B cell (primary cell): ENCODE measurements around the gene ARL5B. TPM values are rescaled to one million over a fixed set of nuclear protein-coding genes. Genes with fewer than 3 reads are reported as not detected.

Source experiments
- ATAC-seq: fragments of 200-7000 bp; cut with Tn5 transposase; one replicate; pipeline ENCODE4 v1.10.0; 2021; ENCODE audit warnings: low read depth, mild to moderate bottlenecking, moderate number of reproducible peaks, moderate library complexity
- CTCF ChIA-PET: fragments of 350-600 bp; sonication (Branson Sonifier 250); formaldehyde crosslinking; loops from one replicate; lab custom pipeline; 2021; ENCODE audit warnings: antibody characterized with exemption, inconsistent platforms; lab: Charles Lee
- POLR2A ChIA-PET: fragments of 350-600 bp; sonication (Branson Sonifier 250); formaldehyde crosslinking; loops from one replicate; lab custom pipeline; 2021; ENCODE audit warnings: antibody characterized with exemption; lab: Charles Lee
- DNase-seq: peaks from one replicate; pipeline ENCODE4 v3.0.0; 2013
- H2AFZ ChIP-seq: 2 replicates; pipeline ENCODE4 v1.6.1; 2012; ENCODE audit warnings: mild to moderate bottlenecking, low read depth, low read length; ENCODE audit not compliant: insufficient read depth, poor library complexity, severe bottlenecking
- H3K27ac ChIP-seq, 2 donors: 1 replicate in 1 of 2; 2 replicates in 1 of 2; pipeline ENCODE4 v1.5.1; 2012 to 2013; ENCODE audit warnings: low read length in 2 of 2, mild to moderate bottlenecking in 2 of 2, moderate library complexity in 1 of 2
- H3K27me3 ChIP-seq, 4 experiments: fragments of 200-600 bp in 1 of 4; sonication (generic) in 1 of 4; replicated peaks in 1 of 4; 1 replicate in 2 of 4; 2 replicates in 2 of 4; pipeline versions ENCODE4 v1.6.1 to v1.7.0; 2013 to 2016; ENCODE audit warnings: low read length in 3 of 4, mild to moderate bottlenecking in 2 of 4, mixed read lengths in 1 of 4, moderate library complexity in 1 of 4; ENCODE audit not compliant: insufficient read depth in 4 of 4, control insufficient read depth in 3 of 4; ENCODE audit errors: control extremely low read depth in 1 of 4
- H3K36me3 ChIP-seq, 2 experiments: replicated peaks in 1 of 2; 1 replicate in 1 of 2; 2 replicates in 1 of 2; pipeline versions ENCODE4 v1.6.1 to v1.7.1; 2013; ENCODE audit warnings: low read length in 1 of 2; ENCODE audit not compliant: insufficient read depth in 2 of 2, control insufficient read depth in 1 of 2; ENCODE audit errors: control extremely low read depth in 1 of 2, extremely low read depth in 1 of 2
- H3K4me1 ChIP-seq, 2 donors: fragments of 200-600 bp in 1 of 2; sonication (generic) in 1 of 2; 1 replicate in 1 of 2; 2 replicates in 1 of 2; pipeline versions ENCODE4 v1.5.1 to v1.6.1; 2013 to 2017; ENCODE audit warnings: low read length in 2 of 2; ENCODE audit not compliant: control insufficient read depth in 2 of 2, insufficient read depth in 2 of 2
- H3K4me2 ChIP-seq: replicated peaks from 2 replicates; pipeline ENCODE3; 2012; ENCODE audit warnings: mild to moderate bottlenecking, low read depth, low read length; ENCODE audit not compliant: poor library complexity, severe bottlenecking
- H3K4me3 ChIP-seq, 5 experiments: fragments of 200-600 bp in 1 of 5; sonication (generic) in 1 of 5; 1 replicate in 3 of 5; 2 replicates in 2 of 5; pipeline versions ENCODE4 v1.5.1 to v1.7.0; 2011 to 2016; ENCODE audit warnings: low read length in 4 of 5, mild to moderate bottlenecking in 4 of 5, low read depth in 2 of 5, control low read depth in 1 of 5, moderate library complexity in 1 of 5; ENCODE audit not compliant: insufficient read depth in 1 of 5; ENCODE audit errors: control extremely low read depth in 1 of 5, extremely low read depth in 1 of 5
- H3K79me2 ChIP-seq: fragments of 200-600 bp; sonication (generic); one replicate; pipeline ENCODE4 v1.6.0; 2016; ENCODE audit warnings: low read length; ENCODE audit not compliant: control insufficient read depth, insufficient read depth
- H3K9ac ChIP-seq: fragments of 200-600 bp; sonication (generic); 2 replicates; pipeline ENCODE4 v1.6.1; 2017; ENCODE audit warnings: mild to moderate bottlenecking, low read length, moderate library complexity
- H3K9me3 ChIP-seq, 3 donors: one replicate each; pipeline versions ENCODE4 v1.6.1 to v1.7.1; 2013; ENCODE audit warnings: low read length in 2 of 3; ENCODE audit not compliant: control insufficient read depth in 2 of 3, insufficient read depth in 1 of 3; ENCODE audit errors: control extremely low read depth in 1 of 3
- H4K20me1 ChIP-seq: 2 replicates; pipeline ENCODE4 v1.6.0; 2012; ENCODE audit warnings: mild to moderate bottlenecking, low read length; ENCODE audit not compliant: insufficient read depth, control insufficient read depth, poor library complexity, severe bottlenecking
- H3K27ac Mint-ChIP-seq: one replicate; pipeline ENCODE4 v1.8.0; 2021; ENCODE audit warnings: mixed read lengths
- H3K27me3 Mint-ChIP-seq: one replicate; pipeline ENCODE4 v1.8.0; 2021; ENCODE audit warnings: mixed read lengths
- H3K4me1 Mint-ChIP-seq: one replicate; pipeline ENCODE4 v1.8.0; 2021; ENCODE audit warnings: mixed read lengths
- H3K4me3 Mint-ChIP-seq: one replicate; pipeline ENCODE4 v1.8.0; 2021; ENCODE audit warnings: mixed read lengths
- H3K9me3 Mint-ChIP-seq: one replicate; pipeline ENCODE4 v1.8.0; 2022; ENCODE audit warnings: mixed read lengths; ENCODE audit not compliant: insufficient read depth
- EZH2 ChIP-seq: IDR thresholded peaks from 2 replicates; pipeline ENCODE4 v1.6.1; 2012; ENCODE audit warnings: borderline replicate concordance, low read depth, mild to moderate bottlenecking, moderate library complexity, low read length; ENCODE audit not compliant: insufficient read depth, poor library complexity, severe bottlenecking
- WGBS: methylation state at CpG from one replicate; pipeline ENCODE4 v1.1.5; 2013; ENCODE audit warnings: missing lambda C conversion rate; ENCODE audit not compliant: insufficient coverage; 5-methylcytosine and 5-hydroxymethylcytosine counted together
- intact Hi-C: fragments of 100-400 bp; cut with micrococcal nuclease; formaldehyde crosslinking; loops from one replicate; pipeline ENCODE4 v1.10.0; 2022
- polyA plus RNA-seq: library from polyadenylated mRNA; depleted of rRNA; stranded (reverse); fragments of >200 nt; gene quantifications from 2 replicates; pipeline ENCODE4 v1.2.3, GENCODE V29; 2012
- total RNA-seq, 2 donors: library from RNA; stranded (reverse); fragments of 120-200 nt in 1 of 2; gene quantifications; 1 replicate in 1 of 2; 2 replicates in 1 of 2; pipeline versions ENCODE4 v1.2.3 to v1.2.4, GENCODE V29; 2013 to 2022
- TF ChIP-seq, protein P1 (sequence below): fragments of 200-600 bp; IDR thresholded peaks from one replicate; pipeline ENCODE4 v1.8.0; 2022; ENCODE audit warnings: antibody characterized with exemption, mild to moderate bottlenecking

Gene ARL5B
- total and polyA plus RNA-seq, 2 donors (not counting 1 experiment from before 2014, with no cell fraction given) = 5.2 to 13.4 TPM

DNA sequence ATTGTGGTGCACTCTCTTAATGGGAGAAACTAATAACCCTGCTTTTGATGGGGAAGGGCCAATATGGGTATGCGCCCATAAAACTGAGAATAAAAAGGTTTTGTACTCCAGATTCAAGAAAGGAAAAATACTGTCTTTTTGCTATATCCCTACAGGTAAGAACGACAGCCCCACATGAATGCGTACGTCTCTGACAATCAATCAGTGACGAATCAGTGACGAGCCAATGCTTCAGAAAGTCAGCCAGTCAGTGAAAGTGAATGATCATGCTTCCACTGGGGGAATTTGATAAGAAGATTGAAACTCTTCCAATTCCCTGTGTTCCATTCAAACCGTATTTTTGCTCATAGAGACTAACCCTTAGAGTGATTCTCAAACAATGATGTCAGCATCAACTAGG is 26.3 kb downstream of the ARL5B start:
- no peaks in the 10 kb centered on the region for H3K4me1 ChIP-seq
- Mint-ChIP-seq H3K9me3 (no peaks in the 10 kb centered on the region), H3K27ac (no peak overlapping the region), H3K4me1 (no peaks in the 10 kb centered on the region), H3K27me3 (peaks cover 3% of the 10 kb centered on the region), H3K4me3 (no peak overlapping the region)
- 100% methylated on average over 1 of the region's 7 CpGs for WGBS
- H2AFZ ChIP-seq = no peak overlapping the region
- no peak for DNase-seq
- no peaks in the 10 kb centered on the region for H4K20me1 ChIP-seq
- no peaks in the 10 kb centered on the region for H3K79me2 ChIP-seq
- no peak overlapping the region for H3K27ac ChIP-seq
- H3K36me3 ChIP-seq = peaks cover 0 to 7% of the 10 kb centered on the region in 2 experiments
- no peak overlapping the region for H3K4me2 ChIP-seq
- ATAC-seq = no peak
- POLR2A ChIA-PET = no interaction called here
- TF ChIP-seq, protein P1, sequence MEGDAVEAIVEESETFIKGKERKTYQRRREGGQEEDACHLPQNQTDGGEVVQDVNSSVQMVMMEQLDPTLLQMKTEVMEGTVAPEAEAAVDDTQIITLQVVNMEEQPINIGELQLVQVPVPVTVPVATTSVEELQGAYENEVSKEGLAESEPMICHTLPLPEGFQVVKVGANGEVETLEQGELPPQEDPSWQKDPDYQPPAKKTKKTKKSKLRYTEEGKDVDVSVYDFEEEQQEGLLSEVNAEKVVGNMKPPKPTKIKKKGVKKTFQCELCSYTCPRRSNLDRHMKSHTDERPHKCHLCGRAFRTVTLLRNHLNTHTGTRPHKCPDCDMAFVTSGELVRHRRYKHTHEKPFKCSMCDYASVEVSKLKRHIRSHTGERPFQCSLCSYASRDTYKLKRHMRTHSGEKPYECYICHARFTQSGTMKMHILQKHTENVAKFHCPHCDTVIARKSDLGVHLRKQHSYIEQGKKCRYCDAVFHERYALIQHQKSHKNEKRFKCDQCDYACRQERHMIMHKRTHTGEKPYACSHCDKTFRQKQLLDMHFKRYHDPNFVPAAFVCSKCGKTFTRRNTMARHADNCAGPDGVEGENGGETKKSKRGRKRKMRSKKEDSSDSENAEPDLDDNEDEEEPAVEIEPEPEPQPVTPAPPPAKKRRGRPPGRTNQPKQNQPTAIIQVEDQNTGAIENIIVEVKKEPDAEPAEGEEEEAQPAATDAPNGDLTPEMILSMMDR = no peak
- TF ChIP-seq EZH2 = no peak
- H3K9me3 ChIP-seq = no peaks in the 10 kb centered on the region
- no peak overlapping the region for H3K4me3 ChIP-seq
- CTCF ChIA-PET = no interaction called here
- H3K27me3 ChIP-seq = no peaks in the 10 kb centered on the region
- H3K9ac ChIP-seq = no peak overlapping the region
- intact Hi-C loops = no loop called here

DNA sequence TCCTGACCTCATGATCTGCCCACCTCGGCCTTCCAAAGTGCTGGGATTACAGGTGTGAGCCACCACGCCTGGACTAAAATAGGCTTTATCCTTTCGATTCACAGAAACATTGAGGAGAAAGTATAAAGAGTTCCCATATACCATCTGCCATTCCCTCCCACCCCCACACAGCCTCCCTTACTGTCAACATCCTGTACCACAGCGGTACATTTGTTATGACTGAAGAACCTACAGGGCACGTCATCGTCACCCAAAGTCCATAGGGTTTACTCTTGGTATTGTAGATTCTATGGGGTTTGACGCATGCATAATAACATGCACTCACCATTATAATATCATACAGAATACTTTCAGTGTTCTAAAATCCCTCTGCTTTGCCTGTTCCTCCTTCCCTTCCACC is 28.0 kb downstream of the ARL5B start:
- no peak for DNase-seq
- no peak for TF ChIP-seq EZH2
- ATAC-seq = no peak
- Mint-ChIP-seq H3K27me3 (peaks cover 3% of the 10 kb centered on the region), H3K9me3 (no peaks in the 10 kb centered on the region), H3K27ac (no peak overlapping the region), H3K4me1 (no peaks in the 10 kb centered on the region), H3K4me3 (no peak overlapping the region)
- Histone ChIP-seq H3K27me3 (no peaks in the 10 kb centered on the region), H3K4me1 (no peaks in the 10 kb centered on the region), H3K4me2 (no peak overlapping the region), H3K27ac (no peak overlapping the region), H4K20me1 (no peaks in the 10 kb centered on the region), H3K9me3 (no peaks in the 10 kb centered on the region), H3K36me3 (peaks cover 0 to 3% of the 10 kb centered on the region in 2 experiments), H3K9ac (no peak overlapping the region), H2AFZ (no peak overlapping the region), H3K79me2 (no peaks in the 10 kb centered on the region), H3K4me3 (no peak overlapping the region)
- 100% methylated on average over 3 of the region's 7 CpGs for WGBS
- CTCF ChIA-PET = no interaction called here
- intact Hi-C loops = no loop called here
- POLR2A ChIA-PET = no interaction called here
